ENCODE data around the gene CD82. TPM values are rescaled to one million over a fixed set of nuclear protein-coding genes. Genes with fewer than 3 reads are reported as not detected.
"Not testable (repeated sequence)": the region's sequence is repeated elsewhere in the genome, so short reads cannot be mapped to it uniquely, and the experiment has no call there.

Gene CD82
- polyA plus RNA-seq, 1 donor from 2014 or later, result 0.84 TPM

DNA sequence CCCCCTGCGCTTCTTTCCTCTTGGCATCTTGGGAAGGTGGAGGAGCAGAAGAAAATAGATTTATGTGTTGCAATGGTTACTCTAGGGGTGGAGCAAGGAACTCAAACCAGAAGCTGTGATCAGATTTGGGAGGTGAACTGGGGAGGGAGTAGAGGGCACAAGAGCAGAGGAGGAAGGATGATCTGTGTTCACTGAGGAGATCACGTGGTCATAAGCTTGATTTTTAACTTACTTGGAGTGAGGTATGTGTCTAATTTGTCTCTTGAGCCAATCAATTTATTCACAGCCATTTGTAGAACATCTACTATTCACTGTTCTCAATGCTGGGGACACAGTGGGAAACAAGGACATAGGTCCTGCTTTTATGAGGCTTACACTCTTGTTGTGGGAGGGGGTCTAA lies 24.8 kb upstream of the CD82 start:
- Histone ChIP-seq H3K27me3 (ENCODE audit: insufficient read depth, low read depth, low read length) (no peaks in the 10 kb centered on the region), H2AFZ (ENCODE audit: low read depth, low read length) (no peak overlapping the region), H3K4me2 (ENCODE audit: low read length) (no peak overlapping the region), H3F3A (ENCODE audit: insufficient read depth, low read length, poor library complexity, severe bottlenecking) (no peaks in the 10 kb centered on the region), H3K9me2 (ENCODE audit: insufficient read depth, low read length) (no peaks in the 10 kb centered on the region), H3K27ac (ENCODE audit: low read length) (peak overlapping the region; percentile 50), H3K9ac (ENCODE audit: low read length) (no peak overlapping the region), H3K4me3 (ENCODE audit: low read length) (no peak overlapping the region), H3K79me2 (replicated peaks; ENCODE audit: insufficient read depth, low read length) (no peaks in the 10 kb centered on the region), H4K20me1 (ENCODE audit: insufficient read depth) (no peaks in the 10 kb centered on the region), H3K36me3 (ENCODE audit: insufficient read depth, low read length) (no peaks in the 10 kb centered on the region), H3K9me3 (ENCODE audit: low read length) (no peaks in the 10 kb centered on the region)
- TF ChIP-seq TAF1 (IDR thresholded peaks at IDR 0.05; ENCODE audit: low read depth), result no peak
- TF ChIP-seq POLR2AphosphoS5 (IDR thresholded peaks at IDR 0.05), result no peak
- no peak for TF ChIP-seq EZH2 (IDR thresholded peaks at IDR 0.05; ENCODE audit: borderline replicate concordance, insufficient read depth, low read length, poor library complexity, severe bottlenecking)
- TF ChIP-seq, protein P1, sequence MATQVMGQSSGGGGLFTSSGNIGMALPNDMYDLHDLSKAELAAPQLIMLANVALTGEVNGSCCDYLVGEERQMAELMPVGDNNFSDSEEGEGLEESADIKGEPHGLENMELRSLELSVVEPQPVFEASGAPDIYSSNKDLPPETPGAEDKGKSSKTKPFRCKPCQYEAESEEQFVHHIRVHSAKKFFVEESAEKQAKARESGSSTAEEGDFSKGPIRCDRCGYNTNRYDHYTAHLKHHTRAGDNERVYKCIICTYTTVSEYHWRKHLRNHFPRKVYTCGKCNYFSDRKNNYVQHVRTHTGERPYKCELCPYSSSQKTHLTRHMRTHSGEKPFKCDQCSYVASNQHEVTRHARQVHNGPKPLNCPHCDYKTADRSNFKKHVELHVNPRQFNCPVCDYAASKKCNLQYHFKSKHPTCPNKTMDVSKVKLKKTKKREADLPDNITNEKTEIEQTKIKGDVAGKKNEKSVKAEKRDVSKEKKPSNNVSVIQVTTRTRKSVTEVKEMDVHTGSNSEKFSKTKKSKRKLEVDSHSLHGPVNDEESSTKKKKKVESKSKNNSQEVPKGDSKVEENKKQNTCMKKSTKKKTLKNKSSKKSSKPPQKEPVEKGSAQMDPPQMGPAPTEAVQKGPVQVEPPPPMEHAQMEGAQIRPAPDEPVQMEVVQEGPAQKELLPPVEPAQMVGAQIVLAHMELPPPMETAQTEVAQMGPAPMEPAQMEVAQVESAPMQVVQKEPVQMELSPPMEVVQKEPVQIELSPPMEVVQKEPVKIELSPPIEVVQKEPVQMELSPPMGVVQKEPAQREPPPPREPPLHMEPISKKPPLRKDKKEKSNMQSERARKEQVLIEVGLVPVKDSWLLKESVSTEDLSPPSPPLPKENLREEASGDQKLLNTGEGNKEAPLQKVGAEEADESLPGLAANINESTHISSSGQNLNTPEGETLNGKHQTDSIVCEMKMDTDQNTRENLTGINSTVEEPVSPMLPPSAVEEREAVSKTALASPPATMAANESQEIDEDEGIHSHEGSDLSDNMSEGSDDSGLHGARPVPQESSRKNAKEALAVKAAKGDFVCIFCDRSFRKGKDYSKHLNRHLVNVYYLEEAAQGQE (IDR thresholded peaks at IDR 0.05; ENCODE audit: borderline replicate concordance), result no peak
- TF ChIP-seq RAD21 (conservative IDR thresholded peaks at IDR 0.05), result no peak
- no peak for TF ChIP-seq MXI1 (conservative IDR thresholded peaks at IDR 0.05; ENCODE audit: poor library complexity, severe bottlenecking)
- no peak for TF ChIP-seq SMC3 (conservative IDR thresholded peaks at IDR 0.05; ENCODE audit: poor library complexity)
- TF ChIP-seq, protein P2, sequence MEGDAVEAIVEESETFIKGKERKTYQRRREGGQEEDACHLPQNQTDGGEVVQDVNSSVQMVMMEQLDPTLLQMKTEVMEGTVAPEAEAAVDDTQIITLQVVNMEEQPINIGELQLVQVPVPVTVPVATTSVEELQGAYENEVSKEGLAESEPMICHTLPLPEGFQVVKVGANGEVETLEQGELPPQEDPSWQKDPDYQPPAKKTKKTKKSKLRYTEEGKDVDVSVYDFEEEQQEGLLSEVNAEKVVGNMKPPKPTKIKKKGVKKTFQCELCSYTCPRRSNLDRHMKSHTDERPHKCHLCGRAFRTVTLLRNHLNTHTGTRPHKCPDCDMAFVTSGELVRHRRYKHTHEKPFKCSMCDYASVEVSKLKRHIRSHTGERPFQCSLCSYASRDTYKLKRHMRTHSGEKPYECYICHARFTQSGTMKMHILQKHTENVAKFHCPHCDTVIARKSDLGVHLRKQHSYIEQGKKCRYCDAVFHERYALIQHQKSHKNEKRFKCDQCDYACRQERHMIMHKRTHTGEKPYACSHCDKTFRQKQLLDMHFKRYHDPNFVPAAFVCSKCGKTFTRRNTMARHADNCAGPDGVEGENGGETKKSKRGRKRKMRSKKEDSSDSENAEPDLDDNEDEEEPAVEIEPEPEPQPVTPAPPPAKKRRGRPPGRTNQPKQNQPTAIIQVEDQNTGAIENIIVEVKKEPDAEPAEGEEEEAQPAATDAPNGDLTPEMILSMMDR (IDR thresholded peaks at IDR 0.05; ENCODE audit: poor library complexity, severe bottlenecking), result no peak
- no peak for TF ChIP-seq EP300 (conservative IDR thresholded peaks at IDR 0.05; ENCODE audit: poor library complexity, severe bottlenecking)

DNA sequence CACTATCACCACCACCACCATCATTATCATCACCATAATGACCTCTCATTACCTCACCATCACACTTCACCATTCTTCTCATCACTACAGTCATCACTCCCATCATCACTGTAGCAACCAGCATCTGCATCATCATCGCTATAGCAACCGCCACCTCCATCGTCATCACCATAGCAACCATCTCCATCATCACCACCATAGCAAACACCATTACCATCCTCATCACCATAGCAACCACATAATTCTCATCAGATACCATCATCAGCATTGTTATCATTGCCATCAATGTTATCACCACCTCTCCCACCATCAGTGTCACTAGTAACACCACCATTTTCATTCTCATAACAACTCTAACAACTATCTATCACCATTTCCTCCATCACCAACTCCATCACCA lies 23.1 kb upstream of the CD82 start:
- Histone ChIP-seq H2AFZ (ENCODE audit: low read depth, low read length) (peak overlapping the region; percentile 17), H3K9ac (ENCODE audit: low read length) (peak overlapping the region; percentile 38), H3K79me2 (replicated peaks; ENCODE audit: insufficient read depth, low read length) (no peaks in the 10 kb centered on the region), H3F3A (ENCODE audit: insufficient read depth, low read length, poor library complexity, severe bottlenecking) (no peaks in the 10 kb centered on the region), H3K4me2 (ENCODE audit: low read length) (no peak overlapping the region), H3K4me3 (ENCODE audit: low read length) (peak overlapping the region; percentile 31), H4K20me1 (ENCODE audit: insufficient read depth) (no peaks in the 10 kb centered on the region), H3K36me3 (ENCODE audit: insufficient read depth, low read length) (no peaks in the 10 kb centered on the region), H3K27me3 (ENCODE audit: insufficient read depth, low read depth, low read length) (no peaks in the 10 kb centered on the region), H3K9me3 (ENCODE audit: low read length) (no peaks in the 10 kb centered on the region), H3K9me2 (ENCODE audit: insufficient read depth, low read length) (no peaks in the 10 kb centered on the region), H3K27ac (ENCODE audit: low read length) (peak overlapping the region; percentile 85)
- TF ChIP-seq POLR2AphosphoS5 (IDR thresholded peaks at IDR 0.05) (peak; percentile 84), RAD21 (conservative IDR thresholded peaks at IDR 0.05) (no peak), MXI1 (conservative IDR thresholded peaks at IDR 0.05; ENCODE audit: poor library complexity, severe bottlenecking) (peak; percentile 95), EP300 (conservative IDR thresholded peaks at IDR 0.05; ENCODE audit: poor library complexity, severe bottlenecking) (peak; percentile 98)
- TF ChIP-seq, protein P1 (IDR thresholded peaks at IDR 0.05; ENCODE audit: borderline replicate concordance), result no peak

DNA sequence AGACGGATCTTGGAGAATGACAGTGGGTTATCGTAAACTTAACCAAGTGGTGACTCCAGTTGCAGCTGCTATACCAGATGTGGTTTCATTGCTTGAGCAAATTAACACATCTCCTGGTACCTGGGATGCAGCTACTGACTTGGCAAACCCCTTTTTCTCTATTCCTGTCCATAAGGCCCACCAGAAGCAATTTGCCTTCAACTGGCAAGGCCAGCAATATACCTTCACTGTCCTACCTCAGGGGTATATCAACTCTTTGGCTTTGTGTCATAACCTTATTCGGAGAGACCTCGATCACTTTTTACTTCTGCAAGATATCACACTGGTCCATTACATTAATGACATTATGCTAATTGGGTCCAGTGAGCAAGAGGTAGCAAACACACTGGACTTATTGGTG lies 18.5 kb upstream of the CD82 start:
- not testable (repeated sequence) for H3K4me3 ChIP-seq (ENCODE audit: low read length); H3F3A ChIP-seq (ENCODE audit: insufficient read depth, low read length, poor library complexity, severe bottlenecking); H3K27ac ChIP-seq (ENCODE audit: low read length); H3K79me2 ChIP-seq (replicated peaks; ENCODE audit: insufficient read depth, low read length); H3K4me2 ChIP-seq (ENCODE audit: low read length); H3K36me3 ChIP-seq (ENCODE audit: insufficient read depth, low read length); H2AFZ ChIP-seq (ENCODE audit: low read depth, low read length); H3K27me3 ChIP-seq (ENCODE audit: insufficient read depth, low read depth, low read length); H3K9me2 ChIP-seq (ENCODE audit: insufficient read depth, low read length); H3K9me3 ChIP-seq (ENCODE audit: low read length); H4K20me1 ChIP-seq (ENCODE audit: insufficient read depth); H3K9ac ChIP-seq (ENCODE audit: low read length)

DNA sequence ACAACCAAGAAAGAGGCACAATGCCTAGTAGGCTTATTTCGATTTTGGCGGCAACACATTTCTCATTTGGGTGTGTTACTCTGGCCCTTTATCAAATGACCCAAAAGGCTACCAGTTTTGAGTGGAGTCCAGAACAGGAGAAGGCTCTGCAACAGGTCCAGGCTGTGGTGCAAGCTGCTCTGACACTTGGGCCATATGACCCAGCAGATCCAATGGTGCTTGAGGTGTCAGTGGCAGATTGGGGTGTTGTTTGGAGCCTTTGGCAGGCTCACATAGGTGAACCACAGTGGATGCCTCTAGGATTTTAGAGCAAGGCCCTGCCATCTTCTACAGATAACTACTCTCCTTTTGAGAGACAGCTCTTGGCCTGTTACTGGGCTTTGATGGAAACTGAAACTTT lies 17.9 kb upstream of the CD82 start:
- not testable (repeated sequence) for H2AFZ ChIP-seq (ENCODE audit: low read depth, low read length); H3K9me2 ChIP-seq (ENCODE audit: insufficient read depth, low read length); H3K27me3 ChIP-seq (ENCODE audit: insufficient read depth, low read depth, low read length); H3K27ac ChIP-seq (ENCODE audit: low read length); H4K20me1 ChIP-seq (ENCODE audit: insufficient read depth); H3K4me3 ChIP-seq (ENCODE audit: low read length); H3K79me2 ChIP-seq (replicated peaks; ENCODE audit: insufficient read depth, low read length); H3F3A ChIP-seq (ENCODE audit: insufficient read depth, low read length, poor library complexity, severe bottlenecking); H3K9ac ChIP-seq (ENCODE audit: low read length); H3K4me2 ChIP-seq (ENCODE audit: low read length); H3K9me3 ChIP-seq (ENCODE audit: low read length); H3K36me3 ChIP-seq (ENCODE audit: insufficient read depth, low read length)

Data from neural cell (in vitro differentiated cells).